HepG2 (cell line): ENCODE data around the gene DCST2.

Experiments used
- CREB1 ChIP-seq, 2 experiments: fragments of 450-650 bp in 1 of 2; IDR thresholded peaks; 2 replicates each; pipeline ENCODE4 v1.6.1; 2016 to 2017; ENCODE audit warnings: control low read depth in 1 of 2, mild to moderate bottlenecking in 1 of 2, missing compliant biosample characterization in 1 of 2, missing genetic modification characterization in 1 of 2
- MAX ChIP-seq: IDR thresholded peaks from 2 replicates; pipeline ENCODE4 v1.6.1; 2012; ENCODE audit warnings: inconsistent platforms
- POLR2A ChIP-seq, 2 experiments: IDR thresholded peaks; 2 replicates each; pipeline ENCODE4 v1.6.1; 2011; ENCODE audit warnings: low read depth in 2 of 2, low read length in 2 of 2, mild to moderate bottlenecking in 1 of 2, moderate library complexity in 1 of 2; ENCODE audit not compliant: insufficient read depth in 1 of 2
- POLR2AphosphoS5 ChIP-seq: IDR thresholded peaks from 2 replicates; pipeline ENCODE4 v1.6.1; 2012; ENCODE audit warnings: low read depth, low read length
- TCF7L2 ChIP-seq: IDR thresholded peaks from 2 replicates; pipeline ENCODE4 v1.6.1; 2011; ENCODE audit warnings: mild to moderate bottlenecking, low read depth, low read length, moderate library complexity
- YY1 ChIP-seq: IDR thresholded peaks from 2 replicates; pipeline ENCODE4 v1.6.1; 2011; ENCODE audit warnings: low read length, low read depth, moderate library complexity, mild to moderate bottlenecking; ENCODE audit not compliant: insufficient read depth, insufficient replicate concordance
- ZSCAN21 ChIP-seq: sonication (generic); formaldehyde crosslinking; IDR thresholded peaks from 2 replicates; pipeline ENCODE4 v1.8.0; 2022; ENCODE audit warnings: mild to moderate bottlenecking, missing genetic modification reagents, moderate library complexity, borderline replicate concordance
- TF ChIP-seq, protein P1 (sequence below): sonication (generic); formaldehyde crosslinking; IDR thresholded peaks from 2 replicates; pipeline ENCODE4 v1.5.0; 2020; ENCODE audit warnings: mild to moderate bottlenecking, missing genetic modification reagents, moderate library complexity
- TF ChIP-seq, protein P2 (sequence below): sonication (generic); formaldehyde crosslinking; IDR thresholded peaks from 2 replicates; pipeline ENCODE4 v1.4.0; 2020; ENCODE audit warnings: missing genetic modification reagents, borderline replicate concordance

- TF ChIP-seq POLR2AphosphoS5 (0 out of 2 replicates have a peak, but pooled peaks have one; percentile 26), MAX (peak; percentile 99), ZSCAN21 (peak; percentile 74; the same call in 1 of the 2 replicates), TCF7L2 (no peak), YY1 (peak; percentile 43), CREB1 (IDR thresholded peaks at IDR 0.05) (peak; percentile 85), CREB1 (CRISPR knock-in tag; IDR thresholded peaks at IDR 0.05) (peak; percentile 93), POLR2A (IDR thresholded peaks at IDR 0.05; ENCODE audit: insufficient read depth in 1 of 2, low read depth in 2 of 2, low read length in 2 of 2) (peak in 1 of 2 experiments; percentile 72; a peak in 2 of 4 replicates)
- TF ChIP-seq, protein P1, sequence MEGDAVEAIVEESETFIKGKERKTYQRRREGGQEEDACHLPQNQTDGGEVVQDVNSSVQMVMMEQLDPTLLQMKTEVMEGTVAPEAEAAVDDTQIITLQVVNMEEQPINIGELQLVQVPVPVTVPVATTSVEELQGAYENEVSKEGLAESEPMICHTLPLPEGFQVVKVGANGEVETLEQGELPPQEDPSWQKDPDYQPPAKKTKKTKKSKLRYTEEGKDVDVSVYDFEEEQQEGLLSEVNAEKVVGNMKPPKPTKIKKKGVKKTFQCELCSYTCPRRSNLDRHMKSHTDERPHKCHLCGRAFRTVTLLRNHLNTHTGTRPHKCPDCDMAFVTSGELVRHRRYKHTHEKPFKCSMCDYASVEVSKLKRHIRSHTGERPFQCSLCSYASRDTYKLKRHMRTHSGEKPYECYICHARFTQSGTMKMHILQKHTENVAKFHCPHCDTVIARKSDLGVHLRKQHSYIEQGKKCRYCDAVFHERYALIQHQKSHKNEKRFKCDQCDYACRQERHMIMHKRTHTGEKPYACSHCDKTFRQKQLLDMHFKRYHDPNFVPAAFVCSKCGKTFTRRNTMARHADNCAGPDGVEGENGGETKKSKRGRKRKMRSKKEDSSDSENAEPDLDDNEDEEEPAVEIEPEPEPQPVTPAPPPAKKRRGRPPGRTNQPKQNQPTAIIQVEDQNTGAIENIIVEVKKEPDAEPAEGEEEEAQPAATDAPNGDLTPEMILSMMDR (CRISPR knock-in tag) = no peak
- TF ChIP-seq, protein P2, sequence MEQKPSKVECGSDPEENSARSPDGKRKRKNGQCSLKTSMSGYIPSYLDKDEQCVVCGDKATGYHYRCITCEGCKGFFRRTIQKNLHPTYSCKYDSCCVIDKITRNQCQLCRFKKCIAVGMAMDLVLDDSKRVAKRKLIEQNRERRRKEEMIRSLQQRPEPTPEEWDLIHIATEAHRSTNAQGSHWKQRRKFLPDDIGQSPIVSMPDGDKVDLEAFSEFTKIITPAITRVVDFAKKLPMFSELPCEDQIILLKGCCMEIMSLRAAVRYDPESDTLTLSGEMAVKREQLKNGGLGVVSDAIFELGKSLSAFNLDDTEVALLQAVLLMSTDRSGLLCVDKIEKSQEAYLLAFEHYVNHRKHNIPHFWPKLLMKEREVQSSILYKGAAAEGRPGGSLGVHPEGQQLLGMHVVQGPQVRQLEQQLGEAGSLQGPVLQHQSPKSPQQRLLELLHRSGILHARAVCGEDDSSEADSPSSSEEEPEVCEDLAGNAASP (CRISPR knock-in tag) = no peak
Measured at GRCh38 chr1:154974102-154974807, 59.3 kb downstream of the DCST2 start, which contains the start of gene CKS1B.
